Right renal cortex interstitium (tissue), 3 donors: ENCODE data around the gene PA2G4. TPM values are rescaled to one million over a fixed set of nuclear protein-coding genes. Genes with fewer than 3 reads are reported as not detected.
"Not testable (repeated sequence)": the region's sequence is repeated elsewhere in the genome, so short reads cannot be mapped to it uniquely, and the experiment has no call there.

Experiments used
- DNase-seq, 3 donors: peaks; one replicate each; pipeline ENCODE4 v3.0.0-alpha.2; 2013; ENCODE audit warnings: low read depth in 3 of 3, low spot score in 2 of 3
- polyA plus RNA-seq, 3 donors: library from polyadenylated mRNA; unstranded; fragments of 120-200 nt; gene quantifications; one replicate each; pipeline ENCODE4 v1.2.1, GENCODE V29; 2013; ENCODE audit not compliant: insufficient read length in 3 of 3

PA2G4 gene
- polyA plus RNA-seq, 3 donors: 171 to 177 (median 175) TPM

DNA sequence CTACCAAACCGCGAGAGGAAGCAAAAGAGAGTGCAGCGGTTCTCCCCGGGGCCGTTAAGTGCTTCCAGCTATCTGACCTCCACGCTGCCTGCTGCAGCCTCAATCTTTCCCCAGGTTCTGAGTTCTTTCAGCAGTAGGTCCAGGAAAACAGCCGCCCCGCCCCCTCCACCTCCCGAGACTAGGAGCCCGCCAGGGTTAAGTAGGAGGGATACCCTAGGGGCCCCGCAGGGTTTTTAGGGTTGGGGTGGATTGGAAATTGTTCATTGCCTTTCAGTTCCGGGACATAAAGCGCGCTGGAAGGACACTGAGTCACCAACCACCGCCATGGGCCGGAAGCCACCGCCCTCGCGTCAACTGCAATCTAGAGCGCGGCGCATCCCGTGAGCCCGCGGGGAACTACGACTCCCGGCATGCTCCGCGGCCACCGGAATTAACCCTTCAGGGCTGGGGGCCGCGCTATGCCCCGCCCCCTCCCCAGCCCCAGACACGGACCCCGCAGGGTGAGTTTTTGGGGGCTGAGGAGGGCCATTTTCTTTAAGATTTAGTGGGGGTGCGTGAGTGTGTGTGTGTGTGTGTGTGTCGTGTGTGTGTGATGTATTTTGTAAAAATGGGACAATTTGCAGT is 47.9 kb downstream of the PA2G4 start, which contains the start of gene MYL6B:
Gene MYL6B (plus strand): TSS at position 456 of the 624 bp plus-strand sequence. CDS start 1,332 bp downstream, outside the sequence.
- peak; percentile 77 to 87 (median 86) for DNase-seq

GRCh38 chr12:56152756-56153677 is 48.7 kb downstream of the PA2G4 start:
- no peak for DNase-seq

GRCh38 chr12:56153678-56154065 is 49.3 kb downstream of the PA2G4 start:
- DNase-seq: no peak

DNA sequence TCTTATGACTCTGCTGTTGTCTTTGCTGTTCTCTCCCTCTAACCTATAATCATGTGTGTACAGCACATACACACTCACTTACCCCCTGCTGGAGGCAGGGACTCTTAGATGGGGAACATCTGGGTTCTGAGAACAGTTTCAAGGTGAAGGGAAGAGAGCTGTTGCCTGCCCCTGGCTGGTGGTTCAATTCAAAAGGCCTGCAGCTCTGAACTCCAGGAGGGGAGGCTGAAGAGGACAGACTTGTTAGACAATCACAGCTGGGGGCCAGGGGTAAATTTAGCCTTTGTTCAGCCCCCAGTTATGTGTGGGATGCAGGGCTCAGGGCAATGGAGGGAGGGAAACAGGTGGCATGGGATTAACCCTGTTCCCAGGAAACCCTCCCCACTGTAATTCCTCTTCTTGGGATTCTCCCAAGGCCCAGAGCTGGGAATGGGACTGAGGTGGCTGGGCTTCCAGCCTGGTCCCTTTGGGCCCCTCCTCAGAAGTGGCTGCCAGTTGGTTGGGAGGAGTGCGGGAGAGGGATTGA is 50.0 kb downstream of the PA2G4 start:
- DNase-seq: no peak

DNA sequence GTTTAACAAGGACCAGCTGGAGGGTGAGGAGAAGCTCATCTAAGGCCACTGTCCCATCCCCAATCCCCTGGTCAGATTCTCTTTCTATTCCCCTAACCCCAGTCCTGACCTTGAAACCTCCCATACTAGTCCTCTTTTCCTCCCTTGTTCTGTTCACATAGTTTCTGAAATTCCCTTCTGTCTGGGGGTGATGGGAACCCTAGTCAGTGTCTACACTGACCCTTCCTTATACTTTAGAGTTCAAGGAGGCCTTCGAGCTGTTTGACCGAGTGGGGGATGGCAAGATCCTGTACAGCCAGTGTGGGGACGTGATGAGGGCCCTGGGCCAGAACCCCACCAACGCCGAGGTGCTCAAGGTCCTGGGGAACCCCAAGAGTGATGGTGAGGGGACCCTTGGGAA is 50.5 kb downstream of the PA2G4 start:
- DNase-seq: no peak

DNA sequence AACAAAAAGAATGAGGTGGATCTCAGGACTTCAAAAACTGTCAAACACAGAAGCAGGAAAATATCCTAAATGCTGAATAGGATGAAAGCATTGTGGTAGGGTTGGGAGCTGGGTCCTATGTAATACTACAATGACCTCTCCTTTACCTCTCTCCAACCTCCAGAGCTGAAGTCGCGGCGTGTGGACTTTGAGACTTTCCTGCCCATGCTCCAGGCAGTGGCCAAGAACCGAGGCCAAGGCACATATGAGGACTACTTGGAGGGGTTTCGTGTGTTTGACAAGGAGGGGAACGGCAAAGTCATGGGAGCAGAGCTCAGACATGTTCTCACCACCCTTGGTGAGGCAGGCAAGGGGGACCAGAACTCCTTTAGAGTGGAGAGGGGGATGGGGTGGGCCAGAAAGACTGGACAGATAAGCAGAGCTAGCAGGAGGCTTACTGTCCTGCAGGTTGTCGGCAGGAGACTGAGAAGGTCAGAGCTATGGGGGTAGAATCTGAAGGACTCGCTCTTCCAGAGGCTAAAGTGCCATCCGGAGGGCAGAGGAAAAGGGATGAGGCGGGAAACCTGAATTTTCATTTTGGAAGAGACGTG is 51.0 kb downstream of the PA2G4 start:
- DNase-seq: no peak

DNA sequence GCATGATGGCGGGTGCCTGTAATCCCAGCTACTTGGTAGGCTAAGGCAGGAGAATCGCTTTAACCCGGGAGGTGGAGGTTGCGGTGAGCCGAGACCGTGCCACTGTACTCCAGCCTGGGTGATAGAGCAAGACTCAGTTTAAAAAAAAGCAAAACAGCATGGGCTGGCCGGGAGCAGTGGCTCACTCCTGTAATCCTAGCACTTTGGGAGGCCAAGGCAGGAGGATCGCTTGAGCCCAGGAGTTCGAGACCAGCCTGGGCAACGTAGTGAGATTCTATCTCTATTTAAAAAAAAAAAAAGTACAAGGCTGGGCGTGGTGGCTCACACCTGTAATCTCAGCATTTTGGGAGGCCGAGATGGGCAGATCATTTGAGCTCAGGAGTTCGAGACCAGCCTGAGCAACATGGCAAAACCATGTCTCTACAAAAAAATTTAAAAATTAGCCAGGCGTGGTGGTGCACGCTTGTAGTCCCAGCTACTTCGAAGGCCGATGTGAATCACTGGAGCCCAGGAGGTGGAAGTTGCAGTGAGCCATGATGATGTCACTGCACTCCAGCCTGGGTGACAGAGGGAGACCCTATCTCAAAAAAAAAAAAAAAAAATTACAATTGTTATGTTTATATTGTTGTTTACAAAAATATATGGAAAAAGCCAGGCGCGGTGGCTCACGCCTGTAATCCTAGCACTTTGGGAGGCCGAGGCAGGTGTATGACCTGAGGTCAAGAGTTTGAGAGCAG is 52.3 kb downstream of the PA2G4 start:
- not testable (repeated sequence) for DNase-seq

DNA sequence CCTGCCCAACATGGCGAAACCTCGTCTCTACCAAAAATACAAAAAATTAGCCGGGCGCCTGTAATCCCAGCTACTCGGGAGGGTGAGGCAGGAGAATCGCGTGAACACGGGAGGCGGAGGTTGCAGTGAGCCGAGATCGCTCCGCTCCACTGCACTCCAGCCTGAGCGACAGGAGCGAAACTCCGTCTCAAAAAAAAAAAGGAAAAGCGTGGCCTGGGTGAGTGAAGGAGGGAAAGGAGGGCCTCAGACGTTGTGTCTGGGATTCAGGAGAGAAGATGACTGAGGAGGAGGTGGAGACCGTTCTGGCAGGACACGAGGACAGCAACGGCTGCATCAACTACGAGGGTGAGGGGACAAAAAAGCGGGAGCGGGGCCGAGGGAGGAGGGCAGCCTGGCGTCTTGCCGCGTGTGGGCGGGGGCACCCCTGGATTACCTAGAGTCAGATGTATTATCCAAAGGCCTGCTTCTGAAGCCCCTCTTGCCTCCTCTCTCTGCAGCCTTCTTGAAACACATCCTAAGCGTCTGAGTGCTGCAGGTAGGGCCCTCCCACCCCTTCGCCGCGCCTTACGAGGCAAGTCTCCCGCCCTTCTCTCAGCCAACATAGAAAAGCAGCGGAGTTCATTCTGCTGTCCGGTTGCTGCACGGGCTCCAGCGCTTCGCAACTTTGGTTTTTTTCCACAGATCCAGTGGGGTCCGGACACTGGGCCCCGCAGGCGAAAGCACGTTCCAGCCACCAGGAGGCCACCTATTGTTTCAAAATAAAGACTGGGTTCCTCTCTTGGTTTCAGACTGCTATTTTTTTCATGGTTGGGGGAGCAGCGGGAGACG is 53.1 kb downstream of the PA2G4 start:
- DNase-seq: peak; percentile 80 to 87 (median 86)

GRCh38 chr12:56158029-56158925 is 53.9 kb downstream of the PA2G4 start, which contains the start of gene MYL6:
TSS of gene MYL6 (plus strand) at chr12:56158359. CDS start at chr12:56158402, 43 bp downstream.
- DNase-seq: peak; percentile 95 to 98 (median 97)

DNA sequence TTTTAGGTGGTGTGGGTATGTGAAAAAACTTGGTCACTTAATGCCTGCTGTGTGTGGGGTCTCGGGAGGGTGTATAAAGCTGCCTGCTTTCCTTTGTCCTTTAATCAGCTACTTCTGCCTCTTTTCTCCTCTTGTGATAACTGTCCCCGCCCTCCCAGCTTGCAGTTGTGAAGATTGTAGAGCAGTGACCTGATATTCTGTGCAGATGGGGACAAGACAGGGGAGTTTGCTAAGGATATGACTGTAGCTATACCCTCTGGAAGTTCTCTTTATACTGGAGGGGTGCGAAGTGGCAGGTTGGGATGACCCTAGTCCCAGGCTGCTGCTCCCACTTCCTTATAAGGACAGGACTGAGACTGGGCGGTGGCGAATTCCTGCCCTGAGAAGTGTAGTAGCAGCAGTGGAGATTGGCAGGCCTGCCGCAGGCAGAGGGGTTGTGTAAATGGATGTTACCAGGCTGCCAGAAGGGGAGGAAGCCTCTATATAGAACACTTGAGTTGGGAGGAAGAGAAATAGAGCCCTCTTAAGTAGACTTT is 54.6 kb downstream of the PA2G4 start:
- peak in 1 of 3 donors; percentile 36 for DNase-seq

GRCh38 chr12:56159482-56160192 is 55.3 kb downstream of the PA2G4 start:
- DNase-seq: no peak

DNA sequence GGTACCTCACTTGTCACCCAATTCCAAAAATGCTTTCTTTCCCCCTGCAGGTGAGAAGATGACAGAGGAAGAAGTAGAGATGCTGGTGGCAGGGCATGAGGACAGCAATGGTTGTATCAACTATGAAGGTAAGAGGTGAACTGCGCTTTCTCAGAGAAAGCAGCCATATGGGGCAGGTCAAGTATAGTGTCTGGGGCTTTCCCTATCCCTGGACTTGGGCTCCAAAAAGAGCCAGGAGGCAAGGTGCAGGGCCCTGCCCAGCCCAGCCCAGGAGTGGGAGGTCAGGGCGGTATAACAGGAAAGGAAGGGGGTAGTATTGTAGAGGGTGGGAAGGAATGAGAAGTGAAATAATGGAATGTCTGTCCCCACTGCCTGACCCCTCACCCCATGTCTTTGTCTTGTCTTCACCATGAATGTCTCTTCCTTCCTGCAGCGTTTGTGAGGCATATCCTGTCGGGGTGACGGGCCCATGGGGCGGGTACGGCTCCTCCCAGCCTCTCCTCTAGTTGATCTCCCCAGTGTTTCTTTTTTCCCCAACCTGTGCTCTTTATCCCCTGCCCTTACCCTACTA is 55.9 kb downstream of the PA2G4 start:
- no peak for DNase-seq

DNA sequence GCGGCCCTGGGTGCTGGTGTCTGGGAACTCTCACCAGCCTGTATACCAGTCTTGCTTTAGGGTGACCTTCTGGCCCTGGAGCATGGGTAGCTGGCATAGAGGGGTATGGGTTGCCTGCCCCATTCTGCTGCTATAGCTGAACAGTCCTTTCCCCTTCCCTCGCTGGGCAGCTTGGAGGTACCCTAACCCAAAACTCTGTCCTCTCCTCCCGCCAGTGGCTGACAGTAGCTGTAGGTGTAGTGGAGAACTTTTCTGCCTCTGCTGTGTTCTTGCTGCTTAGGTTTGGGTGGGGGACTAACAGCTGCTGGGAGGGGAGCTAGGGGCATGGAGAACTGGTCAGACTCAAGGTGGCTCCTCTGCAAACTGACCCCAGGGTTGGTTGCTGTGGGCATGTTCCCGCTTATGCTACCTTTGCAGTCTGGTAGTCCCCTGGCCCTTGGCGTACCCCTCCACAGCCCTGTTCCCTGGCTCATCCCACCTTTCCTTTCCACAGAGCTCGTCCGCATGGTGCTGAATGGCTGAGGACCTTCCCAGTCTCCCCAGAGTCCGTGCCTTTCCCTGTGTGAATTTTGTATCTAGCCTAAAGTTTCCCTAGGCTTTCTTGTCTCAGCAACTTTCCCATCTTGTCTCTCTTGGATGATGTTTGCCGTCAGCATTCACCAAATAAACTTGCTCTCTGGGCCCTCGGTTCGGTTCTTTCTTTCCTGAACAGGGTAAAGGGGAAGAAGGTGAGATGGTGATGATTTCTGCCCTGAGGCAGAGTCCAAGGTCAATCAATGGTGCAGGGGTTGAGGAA is 56.7 kb downstream of the PA2G4 start:
- no peak for DNase-seq

GRCh38 chr12:56161690-56162351 is 57.5 kb downstream of the PA2G4 start:
- no peak for DNase-seq

- no peak for DNase-seq
Measured at GRCh38 chr12:56162468-56163290, 58.3 kb downstream of the PA2G4 start.
